NCI-H1694 (cell line): ENCODE measurements around the gene HNRNPUL2.

ENCODE experiments used
- DNase-seq: peaks from one replicate; lab custom pipeline; 2025; lab: John Stamatoyannopoulos, UW

HNRNPUL2 gene

DNA sequence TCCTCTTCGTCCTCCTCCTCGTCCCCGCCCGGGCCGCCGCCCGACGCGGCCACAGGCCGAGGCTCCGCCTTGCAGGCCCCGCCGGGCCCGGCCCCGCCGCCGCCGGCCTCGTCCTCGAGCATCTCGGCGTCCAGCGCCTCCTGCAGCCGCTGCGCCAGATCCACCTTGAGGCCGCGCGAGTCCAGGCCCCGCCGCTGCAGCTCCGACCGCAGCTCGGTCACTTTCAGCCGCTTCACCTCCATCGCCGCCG, 417 bp downstream of the HNRNPUL2 start:
- no peak for DNase-seq

DNA sequence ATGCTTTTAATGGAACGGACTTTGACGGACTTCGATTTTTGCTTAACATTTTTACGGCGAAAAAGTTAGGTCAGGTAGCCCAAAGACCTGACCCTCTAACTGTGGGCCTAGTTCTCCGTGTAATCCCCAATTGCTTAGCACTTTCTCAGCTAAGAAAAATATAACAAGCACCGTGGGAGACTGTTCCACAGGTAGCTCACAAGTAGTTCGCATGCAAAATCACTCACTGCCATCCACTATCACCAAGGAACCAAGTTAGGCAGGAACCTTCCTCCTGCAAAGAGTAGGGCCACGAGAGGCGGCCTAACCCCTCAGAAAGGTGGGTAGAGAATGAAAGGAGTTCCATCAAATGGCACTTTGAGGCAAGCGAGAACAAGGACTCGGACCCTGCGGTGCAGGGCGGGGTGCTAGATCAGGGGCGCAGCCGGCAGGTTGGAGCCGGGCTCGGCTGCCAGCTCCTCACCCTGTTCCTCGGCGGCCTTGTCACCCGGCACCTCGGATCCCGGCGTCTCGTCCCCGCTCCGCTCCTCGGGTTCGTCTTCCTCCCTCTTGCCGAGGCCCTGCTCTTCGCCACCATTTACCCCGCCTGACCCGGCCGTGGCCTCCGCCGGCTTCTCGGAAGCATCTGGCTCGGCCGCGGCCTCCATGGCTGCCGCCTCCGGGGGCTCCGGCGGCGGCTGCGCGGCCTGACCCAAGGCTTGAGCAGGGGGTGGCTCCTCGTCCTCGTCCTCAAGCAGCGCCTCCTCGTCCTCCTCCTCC, 922 bp downstream of the HNRNPUL2 start:
- DNase-seq = no peak

DNA sequence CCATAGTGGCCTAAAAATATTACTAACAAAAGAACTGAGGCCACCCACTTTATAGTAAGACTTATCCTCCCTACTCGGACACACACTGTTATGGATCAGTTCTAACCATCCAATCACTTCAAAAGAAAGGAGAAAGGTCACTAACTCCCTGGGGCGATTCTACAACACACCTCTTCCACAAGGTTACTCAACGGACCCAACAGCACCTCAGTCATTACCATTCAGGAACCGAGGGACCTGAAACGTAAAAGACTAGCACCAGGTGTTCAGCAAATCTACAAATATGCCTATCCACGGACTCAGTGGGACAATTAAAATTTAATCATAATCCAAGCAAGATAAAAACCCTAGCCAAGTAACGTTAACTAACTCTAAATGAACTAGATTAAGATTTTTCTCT, 1.6 kb downstream of the HNRNPUL2 start:
- no peak for DNase-seq

DNA sequence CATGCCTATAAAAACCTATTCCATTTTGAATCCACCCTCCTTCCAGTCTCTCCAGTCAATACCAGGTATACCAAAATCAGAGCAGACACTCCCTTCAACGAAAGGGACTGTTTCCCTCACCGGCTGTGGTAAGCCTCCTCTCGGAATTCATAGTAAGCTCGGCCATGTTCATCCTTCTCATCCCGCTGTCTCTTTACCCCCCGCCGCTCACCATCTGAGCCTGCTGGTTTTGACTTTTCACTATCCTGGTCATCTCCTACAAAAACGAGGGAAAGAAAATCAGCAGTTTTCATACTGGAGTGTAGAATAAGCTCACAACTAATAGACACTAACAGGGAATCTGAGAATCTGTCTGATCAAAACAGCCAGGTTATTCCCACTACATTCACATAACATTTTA, 3.1 kb downstream of the HNRNPUL2 start:
- no peak for DNase-seq

DNA sequence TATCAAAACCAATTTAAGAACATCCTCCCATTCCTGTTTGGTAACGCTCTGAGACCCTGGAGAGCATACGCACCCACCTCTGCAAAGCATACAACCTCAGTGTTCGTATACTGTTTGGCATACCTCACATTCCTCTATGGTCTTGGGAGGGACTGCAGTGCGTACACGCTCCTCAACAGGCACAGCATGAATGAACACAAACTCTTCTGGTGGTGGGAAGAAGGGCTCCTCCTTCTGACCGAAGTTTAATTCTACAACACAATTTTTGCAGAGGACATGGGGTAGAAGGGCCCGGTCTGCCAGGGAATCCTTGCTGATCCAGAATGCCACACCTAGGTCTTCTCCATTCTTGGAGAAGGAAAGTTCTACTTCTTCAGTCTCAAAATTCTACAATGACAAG, 5.3 kb downstream of the HNRNPUL2 start:
- no peak for DNase-seq

DNA sequence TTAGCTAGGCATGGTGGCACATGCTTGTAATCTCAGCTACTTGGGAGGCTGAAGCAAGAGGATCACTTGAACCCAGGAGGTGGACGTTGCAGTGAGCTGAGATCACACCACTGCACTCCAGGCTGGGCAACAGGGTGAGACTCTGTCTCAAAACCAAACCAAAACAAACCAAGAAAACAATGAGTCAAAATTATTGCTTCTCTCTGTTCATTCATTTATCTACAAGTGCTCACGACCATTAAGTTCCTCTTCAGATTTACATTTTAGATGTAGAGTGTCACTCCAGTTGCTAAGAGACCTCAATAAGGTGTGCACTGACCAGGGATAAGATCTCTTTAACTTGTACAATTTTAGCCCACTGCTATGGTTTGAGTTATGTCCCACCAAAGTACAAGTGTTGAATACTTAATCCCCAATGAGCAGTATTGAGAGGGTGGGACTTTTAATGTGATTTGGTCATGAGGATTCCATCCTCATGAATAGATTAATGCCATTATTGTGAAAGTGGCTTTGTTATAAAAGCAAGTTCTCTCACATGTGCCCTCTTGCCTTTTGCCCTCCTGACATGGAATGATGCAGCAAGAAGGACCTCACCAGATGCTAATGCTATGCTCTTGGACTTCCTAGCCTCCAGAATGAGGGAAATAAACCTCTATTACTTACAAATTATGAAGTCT, 7.8 kb downstream of the HNRNPUL2 start:
- no peak for DNase-seq

DNA sequence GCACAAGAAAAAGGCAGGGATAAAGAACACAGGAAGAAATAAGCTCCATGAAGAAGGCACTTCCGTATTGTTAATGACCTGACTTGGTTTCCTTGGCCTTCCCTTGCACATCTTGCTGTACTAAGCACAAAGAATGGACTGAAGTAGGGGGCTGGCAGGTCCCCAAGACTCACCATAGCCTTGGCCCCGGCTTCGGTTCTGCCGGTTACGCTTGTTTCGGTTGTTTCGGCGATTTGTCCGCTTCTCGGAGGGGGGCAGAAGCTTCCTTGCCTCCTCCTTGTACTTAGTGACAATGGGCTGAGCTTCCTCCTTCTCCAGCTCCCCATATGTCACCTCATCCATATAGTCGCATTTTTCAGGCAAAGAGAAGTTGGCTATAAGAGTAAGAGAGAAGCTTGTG, 10.4 kb downstream of the HNRNPUL2 start:
- DNase-seq = no peak

DNA sequence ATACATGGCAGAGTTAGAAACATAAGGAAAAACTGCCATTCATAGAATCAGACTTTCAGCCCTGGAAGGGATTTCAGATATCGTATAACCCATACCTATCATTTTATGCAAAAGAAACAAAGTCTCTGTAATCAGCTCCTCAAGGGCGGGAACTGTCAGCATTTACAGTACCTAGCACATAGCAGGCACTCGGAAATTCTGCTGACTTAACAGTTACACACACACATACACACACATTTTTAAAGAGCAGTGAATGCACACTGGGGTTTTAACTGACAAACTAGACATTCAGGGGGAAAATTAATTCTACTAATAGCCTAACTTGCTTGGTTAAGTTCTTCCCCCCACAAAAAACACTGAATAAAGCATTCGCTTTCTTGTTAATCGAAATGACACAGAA, 11.1 kb downstream of the HNRNPUL2 start:
- no peak for DNase-seq

DNA sequence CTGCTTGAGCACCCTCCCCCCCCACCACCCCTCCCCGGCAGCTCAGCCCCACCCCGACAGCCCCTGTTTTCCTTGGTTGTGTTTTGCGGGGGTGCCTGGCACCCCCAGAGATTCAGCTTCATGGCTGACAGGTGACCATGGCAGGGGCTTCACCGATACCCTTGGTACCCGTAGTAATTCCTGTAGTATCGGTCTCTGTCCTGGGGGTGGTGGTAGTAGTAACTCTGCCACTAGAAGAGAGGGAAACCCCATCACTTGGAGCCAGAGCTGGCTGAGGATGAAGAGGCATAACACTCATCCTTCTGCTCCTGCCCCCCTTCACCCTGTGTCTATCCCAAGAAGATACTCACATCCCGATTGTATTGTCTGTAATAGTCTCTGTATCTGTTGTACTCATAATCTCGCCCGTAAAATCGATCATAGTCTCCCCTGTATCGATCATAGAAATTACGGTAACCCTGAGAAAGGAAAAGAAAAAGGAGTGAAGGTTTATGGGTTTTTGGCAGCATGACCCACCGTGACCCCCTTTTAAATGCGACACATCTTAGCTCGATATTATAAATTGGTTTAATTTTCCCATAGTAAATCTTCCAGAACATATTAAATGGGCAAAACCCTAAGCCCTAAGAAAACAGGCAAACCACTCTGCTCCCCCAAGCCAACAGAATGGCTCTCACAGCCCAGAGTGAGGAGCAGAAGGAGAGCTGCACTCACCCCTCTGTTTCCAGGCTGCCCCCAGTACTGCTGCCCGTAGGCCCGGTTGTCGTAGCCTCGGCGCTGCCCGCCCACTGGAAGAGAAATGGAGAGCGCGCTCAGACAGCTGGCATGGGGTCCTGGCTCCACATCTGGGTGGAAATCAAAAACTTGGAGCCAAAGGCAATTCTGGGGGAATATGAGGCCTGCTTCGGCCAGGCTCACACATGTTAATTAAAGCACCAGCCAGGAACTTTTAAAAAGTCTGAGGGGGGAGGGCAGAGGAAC, 11.8 kb downstream of the HNRNPUL2 start:
- no peak for DNase-seq

DNA sequence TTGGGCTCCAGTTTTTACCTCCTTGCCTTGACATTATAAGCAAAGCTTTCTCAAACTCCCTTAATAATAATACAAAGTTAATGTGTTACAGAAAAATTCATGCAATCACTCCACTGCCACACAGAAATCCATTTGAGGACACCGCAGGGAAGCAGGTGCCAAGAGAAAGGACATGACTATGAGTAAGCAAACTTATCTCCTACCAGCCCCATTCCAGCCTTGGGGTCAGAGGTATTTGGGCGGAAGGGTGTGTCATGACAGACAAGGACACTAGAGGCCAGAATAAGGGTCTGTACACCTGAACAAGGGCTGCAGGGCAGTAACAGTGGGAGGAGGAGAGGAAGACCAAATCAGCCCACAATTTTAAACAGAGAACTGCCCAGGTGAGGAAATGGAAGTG, 13.9 kb downstream of the HNRNPUL2 start:
- DNase-seq = no peak

DNA sequence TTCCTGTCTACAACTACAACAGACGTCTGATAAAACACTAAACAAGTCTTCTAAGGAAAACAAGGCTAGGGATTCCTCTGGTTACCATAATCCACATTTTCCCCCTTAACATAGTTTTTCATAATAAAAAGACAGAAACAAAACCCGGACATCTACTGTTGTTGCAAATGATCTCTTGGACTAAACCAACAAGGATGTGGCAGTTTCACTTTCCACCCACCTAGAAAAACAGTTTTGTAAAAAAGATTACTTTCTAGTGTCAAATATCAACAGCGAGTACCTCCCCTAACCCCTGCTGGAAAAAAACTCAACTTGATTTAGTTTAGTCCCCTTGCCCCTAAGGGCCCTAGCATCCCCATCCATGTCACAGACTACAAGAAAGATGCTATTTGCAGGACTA, 14.4 kb downstream of the HNRNPUL2 start:
- no peak for DNase-seq

DNA sequence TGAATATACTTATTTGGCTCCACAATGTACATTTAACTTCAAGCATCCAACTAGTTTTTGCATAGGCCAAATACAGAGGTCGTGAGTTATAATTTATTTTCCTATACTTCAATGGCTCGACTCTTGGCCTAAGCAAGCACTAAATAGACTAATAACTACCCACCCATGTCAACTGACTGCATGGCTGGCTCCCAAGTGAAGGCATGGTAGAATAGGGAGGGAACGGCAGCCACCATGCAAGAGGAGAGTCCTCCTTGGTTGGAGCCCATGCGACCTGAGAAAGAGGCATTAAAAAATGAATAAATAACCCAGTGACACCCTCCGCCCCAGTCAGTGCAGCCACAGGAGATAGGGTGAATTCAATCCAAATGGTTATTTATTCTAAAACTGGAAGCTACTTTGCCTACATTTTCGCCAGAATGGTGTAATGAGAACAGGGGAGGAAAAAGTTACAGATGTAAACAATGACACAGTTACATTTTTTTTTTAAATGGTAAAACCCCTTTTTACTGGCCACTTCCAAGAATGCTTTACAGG, 14.9 kb downstream of the HNRNPUL2 start:
- no peak for DNase-seq

DNA sequence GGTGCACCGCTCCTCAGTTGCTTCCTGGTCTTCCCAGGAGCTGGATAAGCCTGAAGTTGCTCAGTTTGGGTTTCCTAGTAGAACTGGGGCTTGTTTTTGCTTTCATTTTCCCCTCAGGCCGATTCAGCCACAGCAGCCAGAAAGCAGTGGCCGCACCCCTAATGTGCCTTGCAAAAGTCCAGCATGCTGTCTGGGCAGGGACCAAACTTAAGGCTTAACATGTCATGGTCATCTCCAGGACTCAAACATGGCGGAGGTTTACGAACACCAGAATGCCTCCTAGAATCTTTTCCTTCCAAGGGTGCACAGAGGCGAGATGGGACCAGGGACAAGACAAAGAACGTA, 17.3 kb downstream of the HNRNPUL2 start:
- DNase-seq = no peak

DNA sequence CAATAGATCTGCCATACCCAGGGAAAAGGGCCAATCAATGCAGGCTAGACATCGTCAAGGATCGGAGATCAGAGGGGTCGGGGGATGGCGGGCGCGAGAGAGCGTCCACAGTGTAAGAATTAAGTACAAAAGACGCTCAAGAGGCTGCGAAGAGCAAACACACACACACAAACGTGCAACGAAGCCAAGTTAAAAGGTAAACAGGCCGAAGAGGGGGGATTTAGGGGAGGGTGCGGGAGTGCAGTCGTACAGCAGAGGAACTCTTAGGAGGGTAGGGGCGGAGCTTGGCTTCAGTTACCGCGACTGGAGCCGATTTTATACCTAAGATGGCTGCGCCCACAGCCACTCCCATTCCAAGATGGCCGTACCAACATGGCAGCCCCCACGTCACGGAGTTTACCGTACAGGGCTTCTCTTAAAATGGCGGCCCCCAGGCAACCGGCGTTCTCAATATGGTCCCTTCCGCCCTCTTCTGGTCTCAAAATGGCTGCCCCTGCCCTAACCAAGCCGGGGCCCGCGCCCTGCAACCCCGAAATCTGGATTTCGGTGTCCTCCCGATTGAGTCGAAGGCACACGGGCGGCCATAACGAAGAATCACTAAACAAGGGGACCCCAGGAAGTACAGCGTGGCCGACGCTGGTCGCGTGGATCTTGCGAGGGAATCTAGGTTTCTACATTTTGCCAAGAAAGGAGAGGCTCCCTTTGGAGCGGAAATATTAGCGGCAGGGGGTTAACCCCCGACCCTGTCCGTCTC, 17.8 kb downstream of the HNRNPUL2 start:
- DNase-seq = peak; percentile 58

DNA sequence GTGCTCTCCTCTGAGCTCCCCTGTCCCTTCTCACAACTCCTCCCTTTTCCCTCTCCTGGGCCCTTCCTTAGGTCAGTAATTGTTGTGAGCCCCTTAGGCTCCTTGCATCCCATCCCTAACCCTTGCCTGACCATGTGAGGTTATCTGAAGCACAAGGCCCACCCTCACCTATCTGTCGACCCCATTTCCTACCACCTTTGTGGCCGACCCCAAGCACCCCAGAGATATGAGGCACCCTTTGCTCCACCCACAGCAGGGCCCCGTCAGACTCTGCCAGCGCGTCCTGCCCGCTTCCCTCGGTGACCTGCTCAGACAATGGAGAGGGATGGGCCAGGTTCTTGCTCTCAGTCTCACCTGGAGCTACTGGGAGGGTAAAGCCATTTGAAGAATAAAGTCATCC, 18.5 kb downstream of the HNRNPUL2 start:
- no peak for DNase-seq

DNA sequence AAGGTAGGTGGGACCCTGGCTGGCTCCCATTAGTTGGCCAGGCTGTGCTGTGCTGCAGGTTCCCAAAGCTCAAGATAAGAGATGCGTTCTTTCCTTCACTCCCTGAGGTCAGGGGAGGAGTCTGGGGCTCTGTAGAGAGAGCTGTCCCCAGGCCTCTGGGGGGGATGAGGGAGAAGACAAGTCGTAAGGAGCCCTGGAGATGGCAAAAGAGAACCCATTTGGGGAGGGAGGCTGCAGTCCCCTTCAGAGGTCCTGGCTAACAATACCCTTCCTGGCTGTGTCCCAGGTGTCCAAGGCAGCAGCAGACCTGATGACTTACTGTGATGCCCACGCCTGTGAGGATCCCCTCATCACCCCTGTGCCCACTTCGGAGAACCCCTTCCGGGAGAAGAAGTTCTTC, 18.9 kb downstream of the HNRNPUL2 start:
- DNase-seq = no peak

DNA sequence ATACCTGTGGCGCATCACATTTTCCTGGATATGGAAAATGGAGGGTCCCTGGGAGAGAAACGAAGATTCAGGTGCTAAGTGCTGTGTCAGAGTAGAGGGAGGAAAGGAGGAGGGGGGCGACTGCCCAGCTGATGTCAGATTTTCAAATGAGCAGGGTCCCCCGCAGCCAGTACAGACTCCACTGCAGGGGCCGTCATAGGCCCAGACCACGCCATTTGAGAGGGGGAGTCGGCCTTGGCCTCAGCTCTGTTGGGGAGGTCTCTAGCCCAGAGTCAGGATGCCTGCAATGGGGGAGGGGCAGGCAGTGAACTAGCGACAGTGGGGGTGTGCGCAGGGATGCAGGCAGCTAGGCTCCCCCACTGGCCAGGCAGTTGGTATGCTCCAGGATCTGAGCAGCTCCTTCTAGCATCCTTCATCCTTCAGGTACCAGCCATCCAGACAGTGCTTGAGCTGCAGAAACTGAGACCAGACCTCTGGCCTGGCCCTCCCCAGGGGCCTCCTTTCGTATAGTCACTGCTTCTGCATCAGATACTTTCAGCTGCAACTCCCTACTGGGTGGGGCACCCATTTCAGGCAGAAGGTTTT, 19.9 kb downstream of the HNRNPUL2 start, which contains the start of the genes BSCL2 and GNG3:
TSS of gene BSCL2 (minus strand) at position 148 of the 585 bp plus-strand sequence. CDS start 229 bp downstream, outside the sequence.
TSS of gene GNG3 (plus strand) at position 400 of the 585 bp plus-strand sequence. CDS start 620 bp downstream, outside the sequence.
- DNase-seq = no peak

DNA sequence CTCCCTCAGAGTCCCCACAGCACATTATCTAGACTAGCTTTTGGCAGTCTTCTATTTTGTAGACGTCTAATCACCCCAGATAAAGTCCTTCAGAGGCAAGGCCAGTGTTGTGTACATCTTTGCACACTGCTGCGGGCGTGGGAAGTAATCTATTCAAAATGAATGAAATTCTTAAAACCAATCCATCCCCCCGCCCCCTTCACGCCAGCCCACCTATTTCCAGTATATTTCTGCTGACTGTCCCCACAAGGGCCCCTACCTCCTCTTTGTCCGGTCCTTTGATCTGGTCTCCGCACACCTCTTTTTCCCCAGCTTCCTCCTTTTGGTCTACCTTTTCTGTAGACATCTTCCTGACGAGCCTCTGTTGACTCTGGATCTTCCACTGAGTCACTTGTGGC, 20.4 kb downstream of the HNRNPUL2 start:
- no peak for DNase-seq

DNA sequence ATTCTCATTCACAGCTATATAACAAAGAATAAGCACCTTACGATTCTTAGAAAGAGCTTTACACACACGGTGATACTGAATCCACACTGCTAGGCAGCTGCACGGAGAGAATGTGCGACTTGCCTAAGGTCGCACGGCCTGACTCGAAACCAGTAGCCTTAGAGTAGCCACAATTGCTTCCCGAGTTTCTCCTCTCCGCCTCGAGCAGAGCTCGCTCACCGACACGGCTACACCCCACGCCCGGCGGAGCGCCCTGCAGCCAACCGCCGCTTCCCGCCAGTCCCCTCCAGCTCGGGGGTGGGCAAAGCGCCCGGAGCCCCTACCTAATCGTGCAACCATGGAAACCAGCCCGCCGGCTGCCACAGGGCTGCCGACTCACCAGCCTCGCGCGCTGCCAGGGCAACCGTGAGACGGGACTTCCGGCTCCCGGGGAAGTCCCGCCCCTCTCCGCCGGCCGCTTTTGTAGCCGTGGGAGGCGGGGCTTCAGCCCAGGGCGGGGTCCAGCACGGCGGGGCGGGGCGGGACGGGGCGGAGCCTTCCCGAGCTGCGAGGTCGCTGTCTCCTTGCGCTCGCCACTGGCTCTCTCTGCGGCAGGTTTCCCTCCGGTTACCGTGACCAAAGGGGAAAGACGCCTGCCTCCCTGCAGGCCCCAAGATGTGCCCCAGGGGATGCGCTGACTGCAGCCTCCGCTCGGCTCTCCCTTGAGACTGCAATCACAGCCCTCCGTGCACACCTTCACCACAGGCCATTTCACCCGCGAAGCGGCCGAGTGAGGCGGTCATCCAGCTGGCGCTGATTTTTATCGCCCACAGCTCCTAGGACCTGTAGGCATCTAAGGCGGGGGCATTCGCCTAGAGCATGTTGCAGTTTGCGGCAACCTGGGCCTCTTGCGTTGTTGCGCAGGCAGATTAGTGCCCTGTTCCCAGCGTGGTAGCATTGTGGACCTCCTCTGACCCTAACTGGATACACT, 21.1 kb downstream of the HNRNPUL2 start:
- DNase-seq = peak; percentile 76

DNA sequence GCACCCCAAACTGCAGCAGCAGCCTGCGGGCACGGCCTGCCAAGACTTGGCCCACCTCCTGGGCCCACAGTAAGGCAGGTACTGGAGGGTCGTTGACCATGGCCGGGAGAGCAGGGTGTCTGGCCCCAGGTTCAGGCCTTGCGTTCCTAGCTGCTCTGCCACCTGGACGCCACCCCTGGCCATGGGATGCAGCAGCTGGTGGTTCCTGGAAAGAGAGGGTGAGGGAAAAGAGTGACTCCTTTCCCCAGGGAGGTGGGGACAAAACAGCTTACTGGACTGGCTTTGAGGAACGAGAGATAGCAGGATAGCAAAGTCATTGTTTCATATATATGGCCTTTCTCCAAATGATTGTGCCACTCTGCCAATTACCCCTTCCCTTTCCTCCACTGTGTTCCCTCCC, 21.8 kb downstream of the HNRNPUL2 start:
- no peak for DNase-seq
